Measurements from ENCODE around the gene PAQR9. TPM values are rescaled to one million over a fixed set of nuclear protein-coding genes. Genes with fewer than 3 reads are reported as not detected.

Gene PAQR9
- total and polyA plus RNA-seq, 2 of the 13 experiments (the other 11 are each of a cell fraction or from before 2014, with no cell fraction given), result 3.7 to 10.3 TPM

DNA sequence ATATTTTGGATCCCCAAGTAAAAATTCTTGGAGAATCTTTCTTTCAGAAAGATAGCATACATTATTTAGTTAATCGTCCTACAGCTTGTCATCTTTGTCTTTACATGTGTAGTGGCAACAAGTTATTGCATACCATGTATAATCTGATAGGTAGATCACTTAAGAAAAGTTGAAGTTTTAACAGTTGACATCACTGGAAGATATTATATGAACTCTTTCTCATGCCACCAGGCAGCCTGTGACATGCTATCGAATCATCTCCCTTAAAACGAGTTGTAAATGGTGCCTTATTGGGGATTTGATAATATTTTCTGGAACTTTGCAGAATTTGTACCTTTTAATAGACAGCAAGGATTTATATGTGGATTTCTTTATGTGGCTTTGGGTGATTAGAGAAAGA, 46.5 kb upstream of the PAQR9 start:
- peaks cover 100% of the 10 kb centered on the region for H3K79me2 ChIP-seq (ENCODE audit: insufficient read depth, low read length)
- FAIRE-seq, result no peak
- ATAC-seq, result no peak
- H4K20me1 ChIP-seq (ENCODE audit: insufficient read depth, low read length), result peaks cover 67% of the 10 kb centered on the region
- in situ Hi-C loops (cut with HindIII; ENCODE audit: extremely low pct_ligation_motif_present, low pct_unique_long_range_greater_than_20kb), result no loop called here
- ChIA-PET CTCF (ENCODE audit: low intra/inter-chr PET ratio, low total read pairs) (no interaction called here), POLR2A (no interaction called here)
- no peak overlapping the region for H3K9ac ChIP-seq (ENCODE audit: insufficient read depth, low read depth, low read length)
- H3K9me3 ChIP-seq (ENCODE audit: low read length), result no peaks in the 10 kb centered on the region
- no peak overlapping the region for H3K4me2 ChIP-seq (ENCODE audit: low read depth, low read length)
- TF ChIP-seq SNRNP70 (IDR thresholded peaks at IDR 0.05; ENCODE audit: low read depth, low read length) (no peak), AGO2 (optimal IDR thresholded peaks at IDR 0.05; ENCODE audit: low read depth, low read length) (no peak), AKAP8 (CRISPR knock-in tag; IDR thresholded peaks at IDR 0.05) (no peak)
- no peak overlapping the region for H2AFZ ChIP-seq (ENCODE audit: low read length)
- 93% methylated on average over 3 of the region's 3 CpGs for WGBS (ENCODE audit: low lambda C conversion rate)
- H3K36me3 ChIP-seq (replicated peaks in 1 of 2; ENCODE audit: control insufficient read depth in 1 of 2, insufficient read depth in 2 of 2, low read length in 2 of 2), result peaks cover 0 to 14% of the 10 kb centered on the region in 2 experiments; a peak in 2 of 5 replicates
- BruUV-seq (replicated peaks), result no TSS peak
- no peak overlapping the region for H3K4me3 ChIP-seq (replicated peaks in 1 of 3; ENCODE audit: insufficient read depth in 1 of 3, low read depth in 2 of 3, low read length in 3 of 3)
- peaks cover 31% of the 10 kb centered on the region for H3K4me1 ChIP-seq (ENCODE audit: insufficient read depth, low read length)
- H3K27me3 ChIP-seq (ENCODE audit: control insufficient read depth in 1 of 2, insufficient read depth in 2 of 2, low read length in 2 of 2), result no peaks in the 10 kb centered on the region
- no peak for DNase-seq (ENCODE audit: low spot score)
- H3K27ac ChIP-seq (ENCODE audit: extremely low read length, insufficient read depth, low read length), result no peak overlapping the region
- intact Hi-C loops (cut with micrococcal nuclease; ENCODE audit: unreplicated experiment), result no loop called here

DNA sequence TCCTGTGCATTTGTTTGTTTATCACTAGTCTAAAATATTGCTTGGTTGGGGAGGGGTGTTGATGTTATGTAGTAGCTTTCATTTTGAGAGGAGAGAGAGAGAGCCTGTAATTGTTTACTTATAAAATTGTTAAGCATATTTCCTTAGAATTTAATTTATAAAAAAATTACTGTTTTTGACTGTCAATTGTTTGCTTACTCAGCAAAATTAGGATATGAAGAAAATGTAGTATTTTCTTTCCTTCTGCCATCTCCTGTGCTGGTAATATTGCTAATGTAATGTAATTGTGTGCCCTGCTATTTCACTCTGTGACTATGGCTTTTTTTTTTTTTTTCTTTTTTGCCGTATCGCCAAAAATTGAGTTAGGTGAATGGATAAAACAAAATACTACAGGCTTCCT, 41.3 kb upstream of the PAQR9 start:
- DNase-seq (ENCODE audit: low spot score), result no peak
- ChIA-PET POLR2A (no interaction called here), CTCF (ENCODE audit: low intra/inter-chr PET ratio, low total read pairs) (no interaction called here)
- in situ Hi-C loops (cut with HindIII; ENCODE audit: extremely low pct_ligation_motif_present, low pct_unique_long_range_greater_than_20kb), result no loop called here
- Histone ChIP-seq H3K27me3 (ENCODE audit: control insufficient read depth in 1 of 2, insufficient read depth in 2 of 2, low read length in 2 of 2) (no peaks in the 10 kb centered on the region; a peak in 1 of 5 replicates), H3K4me3 (replicated peaks in 1 of 3; ENCODE audit: insufficient read depth in 1 of 3, low read depth in 2 of 3, low read length in 3 of 3) (no peak overlapping the region), H3K9ac (ENCODE audit: insufficient read depth, low read depth, low read length) (no peak overlapping the region), H3K9me3 (ENCODE audit: low read length) (no peaks in the 10 kb centered on the region), H3K36me3 (replicated peaks in 1 of 2; ENCODE audit: control insufficient read depth in 1 of 2, insufficient read depth in 2 of 2, low read length in 2 of 2) (no peaks in the 10 kb centered on the region), H3K27ac (ENCODE audit: extremely low read length, insufficient read depth, low read length) (no peak overlapping the region), H3K79me2 (ENCODE audit: insufficient read depth, low read length) (peaks cover 89% of the 10 kb centered on the region), H2AFZ (ENCODE audit: low read length) (no peak overlapping the region), H4K20me1 (ENCODE audit: insufficient read depth, low read length) (peaks cover 71% of the 10 kb centered on the region), H3K4me1 (ENCODE audit: insufficient read depth, low read length) (peaks cover 52% of the 10 kb centered on the region), H3K4me2 (ENCODE audit: low read depth, low read length) (peak overlapping the region; percentile 69)
- intact Hi-C loops (cut with micrococcal nuclease; ENCODE audit: unreplicated experiment), result loop anchor here (5.0 kb wide), 1 partner anchor 283 kb away; the partner anchor contains the start of gene TRPC1
- 86% methylated on average over 2 of the region's 2 CpGs for WGBS (ENCODE audit: low lambda C conversion rate)
- FAIRE-seq, result no peak
- no peak for ATAC-seq
- TSS peak; percentile 2 for BruUV-seq (replicated peaks)
- TF ChIP-seq, protein P1, sequence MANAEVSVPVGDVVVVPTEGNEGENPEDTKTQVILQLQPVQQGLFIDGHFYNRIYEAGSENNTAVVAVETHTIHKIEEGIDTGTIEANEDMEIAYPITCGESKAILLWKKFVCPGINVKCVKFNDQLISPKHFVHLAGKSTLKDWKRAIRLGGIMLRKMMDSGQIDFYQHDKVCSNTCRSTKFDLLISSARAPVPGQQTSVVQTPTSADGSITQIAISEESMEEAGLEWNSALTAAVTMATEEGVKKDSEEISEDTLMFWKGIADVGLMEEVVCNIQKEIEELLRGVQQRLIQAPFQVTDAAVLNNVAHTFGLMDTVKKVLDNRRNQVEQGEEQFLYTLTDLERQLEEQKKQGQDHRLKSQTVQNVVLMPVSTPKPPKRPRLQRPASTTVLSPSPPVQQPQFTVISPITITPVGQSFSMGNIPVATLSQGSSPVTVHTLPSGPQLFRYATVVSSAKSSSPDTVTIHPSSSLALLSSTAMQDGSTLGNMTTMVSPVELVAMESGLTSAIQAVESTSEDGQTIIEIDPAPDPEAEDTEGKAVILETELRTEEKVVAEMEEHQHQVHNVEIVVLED (CRISPR knock-in tag; IDR thresholded peaks at IDR 0.05; ENCODE audit: borderline replicate concordance), result no peak
- no peak for TF ChIP-seq ATF1 (CRISPR knock-in tag; IDR thresholded peaks at IDR 0.05)
- TF ChIP-seq RCOR2 (CRISPR knock-in tag; IDR thresholded peaks at IDR 0.05), result no peak
- TF ChIP-seq ZNF563 (CRISPR knock-in tag; IDR thresholded peaks at IDR 0.05), result no peak
- TF ChIP-seq MAFK (conservative IDR thresholded peaks at IDR 0.05 in 1 of 2, IDR thresholded peaks at IDR 0.05 in 1 of 2; ENCODE audit: low read length in 2 of 2), result peak; percentile 98 to 99
- TF ChIP-seq ZNF484 (CRISPR knock-in tag; IDR thresholded peaks at IDR 0.05; ENCODE audit: borderline replicate concordance, low read depth), result no peak
- TF ChIP-seq, protein P2, sequence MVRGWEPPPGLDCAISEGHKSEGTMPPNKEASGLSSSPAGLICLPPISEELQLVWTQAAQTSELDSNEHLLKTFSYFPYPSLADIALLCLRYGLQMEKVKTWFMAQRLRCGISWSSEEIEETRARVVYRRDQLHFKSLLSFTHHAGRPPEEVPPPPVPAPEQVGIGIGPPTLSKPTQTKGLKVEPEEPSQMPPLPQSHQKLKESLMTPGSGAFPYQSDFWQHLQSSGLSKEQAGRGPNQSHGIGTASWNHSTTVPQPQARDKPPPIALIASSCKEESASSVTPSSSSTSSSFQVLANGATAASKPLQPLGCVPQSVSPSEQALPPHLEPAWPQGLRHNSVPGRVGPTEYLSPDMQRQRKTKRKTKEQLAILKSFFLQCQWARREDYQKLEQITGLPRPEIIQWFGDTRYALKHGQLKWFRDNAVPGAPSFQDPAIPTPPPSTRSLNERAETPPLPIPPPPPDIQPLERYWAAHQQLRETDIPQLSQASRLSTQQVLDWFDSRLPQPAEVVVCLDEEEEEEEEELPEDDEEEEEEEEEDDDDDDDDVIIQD (CRISPR knock-in tag; IDR thresholded peaks at IDR 0.05; ENCODE audit: low read depth), result no peak
- no peak for TF ChIP-seq TEAD3 (CRISPR knock-in tag; optimal IDR thresholded peaks at IDR 0.05; ENCODE audit: borderline replicate concordance)
- TF ChIP-seq, protein P3, sequence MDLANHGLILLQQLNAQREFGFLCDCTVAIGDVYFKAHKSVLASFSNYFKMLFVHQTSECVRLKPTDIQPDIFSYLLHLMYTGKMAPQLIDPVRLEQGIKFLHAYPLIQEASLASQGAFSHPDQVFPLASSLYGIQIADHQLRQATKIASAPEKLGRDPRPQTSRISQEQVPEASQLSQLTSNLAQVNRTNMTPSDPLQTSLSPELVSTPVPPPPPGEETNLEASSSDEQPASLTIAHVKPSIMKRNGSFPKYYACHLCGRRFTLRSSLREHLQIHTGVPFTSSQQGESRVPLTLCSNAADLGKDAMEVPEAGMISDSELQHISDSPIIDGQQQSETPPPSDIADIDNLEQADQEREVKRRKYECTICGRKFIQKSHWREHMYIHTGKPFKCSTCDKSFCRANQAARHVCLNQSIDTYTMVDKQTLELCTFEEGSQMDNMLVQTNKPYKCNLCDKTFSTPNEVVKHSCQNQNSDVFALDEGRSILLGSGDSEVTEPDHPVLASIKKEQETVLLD (CRISPR knock-in tag; IDR thresholded peaks at IDR 0.05; ENCODE audit: low read depth), result no peak
- no peak for TF ChIP-seq GZF1 (CRISPR knock-in tag; IDR thresholded peaks at IDR 0.05)
- TF ChIP-seq ZNF205 (CRISPR knock-in tag; IDR thresholded peaks at IDR 0.05), result no peak
